Measurements from ENCODE around the gene KRTAP2-2. TPM values are rescaled to one million over a fixed set of nuclear protein-coding genes. Genes with fewer than 3 reads are reported as not detected.
"Not testable (repeated sequence)": the region's sequence is repeated elsewhere in the genome, so short reads cannot be mapped to it uniquely, and the experiment has no call there.

The KRTAP2-2 gene
- polyA plus RNA-seq, 2 of the 4 experiments (the other 2 are of a cell fraction), result not detected

DNA sequence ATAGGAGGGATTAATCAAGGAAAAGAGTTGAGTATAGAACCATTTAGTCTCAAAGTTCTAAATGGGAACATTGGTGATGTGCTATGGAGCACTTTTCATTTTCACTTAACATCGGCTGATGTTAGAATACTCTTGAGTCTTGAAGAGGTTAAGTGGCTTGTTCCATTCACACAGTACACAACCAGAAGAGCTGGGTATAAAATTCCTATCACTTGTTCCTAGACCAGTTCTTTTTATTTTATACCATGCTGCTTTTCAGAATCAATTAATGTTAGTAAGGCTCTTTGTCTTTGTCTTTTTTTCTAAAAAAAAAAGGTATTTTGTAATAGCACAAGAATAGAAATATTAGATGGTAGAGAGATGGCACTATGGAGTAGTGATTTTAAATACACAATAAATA, 12.1 kb downstream of the KRTAP2-2 start:
- H3K9me3 ChIP-seq, result peaks cover 11% of the 10 kb centered on the region; the same call in 2 of the 3 replicates
- ChIA-PET CTCF (no interaction called here), POLR2A (no interaction called here)
- 85% methylated on average over 1 of the region's 1 CpG for WGBS (ENCODE audit: missing lambda C conversion rate)
- H3K4me2 ChIP-seq, result no peak overlapping the region
- no peak for DNase-seq (ENCODE audit: low read depth in 1 of 2, low spot score in 1 of 2)
- no peak overlapping the region for H3K4me3 ChIP-seq
- no peak for ATAC-seq
- FAIRE-seq, result peak; percentile 81
- no peaks in the 10 kb centered on the region for H3K4me1 ChIP-seq
- TF ChIP-seq, protein P1, sequence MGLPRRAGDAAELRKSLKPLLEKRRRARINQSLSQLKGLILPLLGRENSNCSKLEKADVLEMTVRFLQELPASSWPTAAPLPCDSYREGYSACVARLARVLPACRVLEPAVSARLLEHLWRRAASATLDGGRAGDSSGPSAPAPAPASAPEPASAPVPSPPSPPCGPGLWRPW (IDR thresholded peaks at IDR 0.05), result no peak
- TF ChIP-seq ZSCAN20 (CRISPR knock-in tag; IDR thresholded peaks at IDR 0.05) (no peak), MAFK (IDR thresholded peaks at IDR 0.05; ENCODE audit: partially characterized antibody) (no peak), FOSL2 (IDR thresholded peaks at IDR 0.05) (no peak), FOSL2 (CRISPR knock-in tag; IDR thresholded peaks at IDR 0.05) (no peak), FOSB (CRISPR knock-in tag; IDR thresholded peaks at IDR 0.05) (no peak), TP53 (CRISPR knock-in tag; IDR thresholded peaks at IDR 0.05) (no peak), KDM5A (IDR thresholded peaks at IDR 0.05) (no peak), HDAC2 (IDR thresholded peaks at IDR 0.05) (no peak), NR3C1 (IDR thresholded peaks at IDR 0.05) (no peak)
- TF ChIP-seq, protein P2, sequence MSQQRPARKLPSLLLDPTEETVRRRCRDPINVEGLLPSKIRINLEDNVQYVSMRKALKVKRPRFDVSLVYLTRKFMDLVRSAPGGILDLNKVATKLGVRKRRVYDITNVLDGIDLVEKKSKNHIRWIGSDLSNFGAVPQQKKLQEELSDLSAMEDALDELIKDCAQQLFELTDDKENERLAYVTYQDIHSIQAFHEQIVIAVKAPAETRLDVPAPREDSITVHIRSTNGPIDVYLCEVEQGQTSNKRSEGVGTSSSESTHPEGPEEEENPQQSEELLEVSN (IDR thresholded peaks at IDR 0.05; ENCODE audit: borderline replicate concordance, low read depth), result no peak
- TF ChIP-seq, protein P3, sequence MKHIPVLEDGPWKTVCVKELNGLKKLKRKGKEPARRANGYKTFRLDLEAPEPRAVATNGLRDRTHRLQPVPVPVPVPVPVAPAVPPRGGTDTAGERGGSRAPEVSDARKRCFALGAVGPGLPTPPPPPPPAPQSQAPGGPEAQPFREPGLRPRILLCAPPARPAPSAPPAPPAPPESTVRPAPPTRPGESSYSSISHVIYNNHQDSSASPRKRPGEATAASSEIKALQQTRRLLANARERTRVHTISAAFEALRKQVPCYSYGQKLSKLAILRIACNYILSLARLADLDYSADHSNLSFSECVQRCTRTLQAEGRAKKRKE (CRISPR knock-in tag; IDR thresholded peaks at IDR 0.05; ENCODE audit: low read depth), result no peak
- H3K27ac ChIP-seq, result no peak overlapping the region

DNA sequence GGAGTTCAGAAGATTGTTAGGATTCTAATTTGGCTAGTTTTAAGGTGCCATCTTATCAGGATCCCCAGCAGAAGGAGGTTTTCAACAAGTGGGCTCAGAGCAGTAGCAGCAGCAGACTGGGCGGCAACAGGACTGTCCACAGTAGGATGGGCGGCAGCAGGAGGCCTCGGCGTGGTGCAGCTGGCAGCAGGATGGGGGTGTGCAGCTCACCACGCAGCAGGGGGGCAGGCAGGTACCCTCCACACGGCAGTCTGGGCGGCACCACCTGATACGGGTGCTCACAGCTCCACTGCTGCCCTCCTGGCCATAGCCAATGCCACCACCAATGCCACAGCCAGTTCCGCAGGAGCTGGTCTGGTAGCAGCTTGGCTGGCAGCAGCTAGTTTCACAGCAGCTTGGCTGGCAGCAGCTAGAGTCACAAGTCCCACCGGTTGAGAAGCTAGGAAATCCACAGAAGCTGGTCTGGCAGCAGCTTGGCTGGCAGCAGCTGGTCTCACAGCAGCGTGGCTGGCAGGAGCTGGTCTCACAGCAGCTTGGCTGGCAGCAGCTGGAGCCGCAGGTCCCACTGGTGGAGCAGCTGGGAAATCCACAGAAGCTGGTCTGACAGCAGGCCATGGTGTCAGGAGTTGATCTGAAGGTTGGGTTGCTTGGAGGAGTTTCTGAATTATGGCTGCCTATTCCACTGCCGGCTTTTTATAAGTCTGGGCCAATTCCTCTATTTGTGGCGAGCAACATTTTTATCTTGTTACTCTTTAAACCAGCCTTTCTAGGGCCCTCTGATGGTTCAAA, 14.1 kb downstream of the KRTAP2-2 start, which contains the start of gene KRTAP1-1:
Gene KRTAP1-1, minus strand, starts transcription at position 668 of the 789 bp plus-strand sequence. Its CDS starts 53 bp downstream, at position 615.
- POLR2A ChIA-PET; DNase-seq (ENCODE audit: low read depth in 1 of 2, low spot score in 1 of 2); H3K4me1 ChIP-seq; H3K27ac ChIP-seq; H3K4me3 ChIP-seq; FAIRE-seq; H3K4me2 ChIP-seq: not testable (repeated sequence)
- ATAC-seq, result peak in 1 of 2 experiments; percentile 39; a peak in 1 of 6 replicates
- CTCF ChIA-PET, result interaction anchor here (2.0 kb wide), 1 partner anchor 16 kb away, joined by 6 read pairs; no protein-coding TSS in a partner anchor
- 86% methylated on average over 13 of the region's 14 CpGs for WGBS (ENCODE audit: missing lambda C conversion rate)
- H3K9me3 ChIP-seq, result peaks cover 11% of the 10 kb centered on the region; the same call in 2 of the 3 replicates

DNA sequence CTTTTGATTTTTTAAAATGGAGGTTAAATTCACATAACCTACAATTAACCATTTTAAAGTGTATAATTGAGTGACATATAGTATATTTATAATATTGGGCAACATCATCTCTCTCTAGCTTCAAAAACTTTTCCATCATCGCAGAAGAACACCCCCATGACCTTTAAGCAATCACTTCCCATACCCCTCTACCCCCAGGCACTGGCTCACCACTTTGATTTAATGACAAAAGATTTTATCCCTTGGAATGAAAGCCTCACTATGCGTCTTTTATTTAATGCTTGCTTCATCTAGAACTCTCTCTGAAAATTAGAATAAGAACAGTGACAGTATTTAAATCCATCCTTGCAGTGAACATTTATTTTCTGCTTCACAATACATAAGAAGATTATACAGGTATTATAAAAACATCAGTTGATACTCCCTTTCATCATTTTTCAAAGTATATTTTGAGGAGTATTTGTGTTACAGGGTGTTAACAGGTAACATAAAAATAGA, 17.1 kb downstream of the KRTAP2-2 start:
- FAIRE-seq (no peak), DNase-seq (ENCODE audit: low read depth in 1 of 2, low spot score in 1 of 2) (no peak), ATAC-seq (no peak)
- no peak overlapping the region for H3K4me3 ChIP-seq
- TF ChIP-seq HDAC2 (IDR thresholded peaks at IDR 0.05) (no peak), ESRRA (IDR thresholded peaks at IDR 0.05; ENCODE audit: borderline replicate concordance, low read length) (no peak), POLR2AphosphoS2 (conservative IDR thresholded peaks at IDR 0.05; ENCODE audit: low read length) (no peak), FOSL2 (IDR thresholded peaks at IDR 0.05) (no peak), FOSL2 (CRISPR knock-in tag; IDR thresholded peaks at IDR 0.05) (no peak), FOSB (CRISPR knock-in tag; IDR thresholded peaks at IDR 0.05) (no peak), HEYL (CRISPR knock-in tag; IDR thresholded peaks at IDR 0.05) (no peak), RARB (CRISPR knock-in tag; IDR thresholded peaks at IDR 0.05) (no peak), RCOR1 (IDR thresholded peaks at IDR 0.05; ENCODE audit: low read depth, low read length) (no peak), POLR2A (IDR thresholded peaks at IDR 0.05; ENCODE audit: low read length) (no peak), NR3C1 (IDR thresholded peaks at IDR 0.05) (no peak), CBX2 (IDR thresholded peaks at IDR 0.05; ENCODE audit: borderline replicate concordance, low read depth) (no peak), ZNF302 (CRISPR knock-in tag; IDR thresholded peaks at IDR 0.05) (no peak), ZC3H11A (IDR thresholded peaks at IDR 0.05) (no peak), EHF (CRISPR knock-in tag; IDR thresholded peaks at IDR 0.05) (no peak), EP300 (IDR thresholded peaks at IDR 0.05) (no peak)
- TF ChIP-seq, protein P4, sequence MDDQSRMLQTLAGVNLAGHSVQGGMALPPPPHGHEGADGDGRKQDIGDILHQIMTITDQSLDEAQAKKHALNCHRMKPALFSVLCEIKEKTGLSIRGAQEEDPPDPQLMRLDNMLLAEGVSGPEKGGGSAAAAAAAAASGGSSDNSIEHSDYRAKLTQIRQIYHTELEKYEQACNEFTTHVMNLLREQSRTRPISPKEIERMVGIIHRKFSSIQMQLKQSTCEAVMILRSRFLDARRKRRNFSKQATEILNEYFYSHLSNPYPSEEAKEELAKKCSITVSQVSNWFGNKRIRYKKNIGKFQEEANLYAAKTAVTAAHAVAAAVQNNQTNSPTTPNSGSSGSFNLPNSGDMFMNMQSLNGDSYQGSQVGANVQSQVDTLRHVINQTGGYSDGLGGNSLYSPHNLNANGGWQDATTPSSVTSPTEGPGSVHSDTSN (IDR thresholded peaks at IDR 0.05), result no peak
- TF ChIP-seq, protein P5, sequence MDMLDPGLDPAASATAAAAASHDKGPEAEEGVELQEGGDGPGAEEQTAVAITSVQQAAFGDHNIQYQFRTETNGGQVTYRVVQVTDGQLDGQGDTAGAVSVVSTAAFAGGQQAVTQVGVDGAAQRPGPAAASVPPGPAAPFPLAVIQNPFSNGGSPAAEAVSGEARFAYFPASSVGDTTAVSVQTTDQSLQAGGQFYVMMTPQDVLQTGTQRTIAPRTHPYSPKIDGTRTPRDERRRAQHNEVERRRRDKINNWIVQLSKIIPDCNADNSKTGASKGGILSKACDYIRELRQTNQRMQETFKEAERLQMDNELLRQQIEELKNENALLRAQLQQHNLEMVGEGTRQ (IDR thresholded peaks at IDR 0.05), result no peak
- TF ChIP-seq, protein P6, sequence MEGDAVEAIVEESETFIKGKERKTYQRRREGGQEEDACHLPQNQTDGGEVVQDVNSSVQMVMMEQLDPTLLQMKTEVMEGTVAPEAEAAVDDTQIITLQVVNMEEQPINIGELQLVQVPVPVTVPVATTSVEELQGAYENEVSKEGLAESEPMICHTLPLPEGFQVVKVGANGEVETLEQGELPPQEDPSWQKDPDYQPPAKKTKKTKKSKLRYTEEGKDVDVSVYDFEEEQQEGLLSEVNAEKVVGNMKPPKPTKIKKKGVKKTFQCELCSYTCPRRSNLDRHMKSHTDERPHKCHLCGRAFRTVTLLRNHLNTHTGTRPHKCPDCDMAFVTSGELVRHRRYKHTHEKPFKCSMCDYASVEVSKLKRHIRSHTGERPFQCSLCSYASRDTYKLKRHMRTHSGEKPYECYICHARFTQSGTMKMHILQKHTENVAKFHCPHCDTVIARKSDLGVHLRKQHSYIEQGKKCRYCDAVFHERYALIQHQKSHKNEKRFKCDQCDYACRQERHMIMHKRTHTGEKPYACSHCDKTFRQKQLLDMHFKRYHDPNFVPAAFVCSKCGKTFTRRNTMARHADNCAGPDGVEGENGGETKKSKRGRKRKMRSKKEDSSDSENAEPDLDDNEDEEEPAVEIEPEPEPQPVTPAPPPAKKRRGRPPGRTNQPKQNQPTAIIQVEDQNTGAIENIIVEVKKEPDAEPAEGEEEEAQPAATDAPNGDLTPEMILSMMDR (IDR thresholded peaks at IDR 0.05), result no peak
- WGBS (ENCODE audit: missing lambda C conversion rate), result 69% methylated on average over 2 of the region's 2 CpGs
- H3K4me2 ChIP-seq, result no peak overlapping the region
- no peaks in the 10 kb centered on the region for H3K4me1 ChIP-seq
- POLR2A ChIA-PET, result no interaction called here
- H3K27ac ChIP-seq, result no peak overlapping the region
- CTCF ChIA-PET, result interaction anchor here (0.7 to 2.1 kb wide), 2 partner anchors 129 to 291 kb away, joined by 3 to 6 read pairs; no protein-coding TSS in a partner anchor
- peaks cover 6% of the 10 kb centered on the region; the same call in 1 of the 3 replicates for H3K9me3 ChIP-seq
